CD4-positive, alpha-beta memory T cell (primary cell): ENCODE results near the gene AMFR. TPM values are rescaled to one million over a fixed set of nuclear protein-coding genes. Genes with fewer than 3 reads are reported as not detected.

ENCODE experiments used
- CTCF ChIA-PET: fragments of 350-600 bp; sonication (Branson Sonifier 250); formaldehyde crosslinking; loops from one replicate; lab custom pipeline; 2021; ENCODE audit warnings: inconsistent platforms; ENCODE audit not compliant: partially characterized antibody; lab: Charles Lee
- POLR2A ChIA-PET: fragments of 350-600 bp; sonication (Branson Sonifier 250); formaldehyde crosslinking; loops from one replicate; lab custom pipeline; 2021; ENCODE audit not compliant: partially characterized antibody; lab: Charles Lee
- DNase-seq, 5 donors: peaks; one replicate each; pipeline versions ENCODE4 v3.0.0 to v3.0.0-alpha.2; 2020 to 2022; ENCODE audit warnings: mixed read lengths in 1 of 5
- H3K27ac ChIP-seq: one replicate; pipeline ENCODE4 v1.7.0; 2013; ENCODE audit warnings: low read depth, low read length
- H3K27me3 ChIP-seq: 2 replicates; pipeline ENCODE4 v1.7.0; 2013; ENCODE audit warnings: mild to moderate bottlenecking, low read length, moderate library complexity; ENCODE audit not compliant: insufficient read depth
- H3K36me3 ChIP-seq: 2 replicates; pipeline ENCODE4 v1.7.0; 2013; ENCODE audit warnings: mild to moderate bottlenecking, low read length, moderate library complexity; ENCODE audit not compliant: insufficient read depth
- H3K4me1 ChIP-seq: 2 replicates; pipeline ENCODE4 v1.7.0; 2013; ENCODE audit warnings: mild to moderate bottlenecking, low read length, moderate library complexity; ENCODE audit not compliant: insufficient read depth
- H3K4me3 ChIP-seq, 2 donors: one replicate each; pipeline ENCODE4 v1.7.0; 2013; ENCODE audit warnings: low read length in 2 of 2, mild to moderate bottlenecking in 1 of 2
- H3K9me3 ChIP-seq, 2 donors: one replicate each; pipeline ENCODE4 v1.7.0; 2013; ENCODE audit warnings: low read length in 2 of 2, control low read depth in 1 of 2; ENCODE audit not compliant: control insufficient read depth in 1 of 2
- H3K27ac Mint-ChIP-seq, 7 donors: one replicate each; pipeline ENCODE4 v1.8.0; 2020 to 2021; ENCODE audit warnings: mixed read lengths in 7 of 7, mild to moderate bottlenecking in 6 of 7, inconsistent platforms in 3 of 7, moderate library complexity in 3 of 7
- H3K27me3 Mint-ChIP-seq, 2 donors: one replicate each; pipeline ENCODE4 v1.8.0; 2020 to 2021; ENCODE audit warnings: mixed read lengths in 2 of 2
- H3K36me3 Mint-ChIP-seq, 2 donors: one replicate each; pipeline ENCODE4 v1.8.0; 2020 to 2021; ENCODE audit warnings: mixed read lengths in 2 of 2, inconsistent platforms in 1 of 2, mild to moderate bottlenecking in 1 of 2
- H3K4me1 Mint-ChIP-seq, 4 donors: one replicate each; pipeline ENCODE4 v1.8.0; 2020 to 2021; ENCODE audit warnings: mixed read lengths in 4 of 4, mild to moderate bottlenecking in 1 of 4
- H3K4me3 Mint-ChIP-seq, 8 donors: one replicate each; pipeline ENCODE4 v1.8.0; 2020 to 2021; ENCODE audit warnings: mixed read lengths in 8 of 8, mild to moderate bottlenecking in 7 of 8, moderate library complexity in 6 of 8, inconsistent platforms in 3 of 8
- H3K9me3 Mint-ChIP-seq, 8 donors: one replicate each; pipeline ENCODE4 v1.8.0; 2020 to 2021; ENCODE audit warnings: mixed read lengths in 8 of 8, mild to moderate bottlenecking in 5 of 8, inconsistent platforms in 3 of 8, moderate library complexity in 1 of 8
- intact Hi-C: fragments of 100-400 bp; cut with micrococcal nuclease; formaldehyde crosslinking; loops from one replicate; pipeline ENCODE4 v1.15.1; 2023
- polyA plus RNA-seq, 2 donors: library from polyadenylated mRNA; unstranded; fragments of 300-500 nt; fragmentation: Illumina TruSeq; gene quantifications; one replicate each; pipeline ENCODE4 v1.2.3, GENCODE V29; 2021
- total RNA-seq, 2 experiments: library from RNA; stranded (reverse); gene quantifications; one replicate each; pipeline ENCODE4 v1.2.3, GENCODE V29; 2021

AMFR gene
- total and polyA plus RNA-seq, 4 experiments from 2014 or later = 45.7 to 67.6 (median 60.4) TPM

GRCh38 chr16:56364865-56365264, 60.5 kb downstream of the AMFR start:
- H3K36me3 ChIP-seq = peaks cover 58% of the 10 kb centered on the region
- no peaks in the 10 kb centered on the region for H3K9me3 ChIP-seq
- intact Hi-C loops = no loop called here
- Mint-ChIP-seq H3K27ac (no peak overlapping the region), H3K36me3 (peaks cover 21 to 76% of the 10 kb centered on the region in 2 donors), H3K27me3 (no peaks in the 10 kb centered on the region), H3K4me1 (peaks cover 0 to 3% (median under 1%) of the 10 kb centered on the region in 4 donors), H3K9me3 (no peaks in the 10 kb centered on the region), H3K4me3 (no peak overlapping the region)
- POLR2A ChIA-PET = no interaction called here
- DNase-seq = no peak
- no peaks in the 10 kb centered on the region for H3K27me3 ChIP-seq
- H3K4me3 ChIP-seq = no peak overlapping the region
- CTCF ChIA-PET = interaction anchor here (1.5 kb wide), 1 partner anchor 9 kb away, joined by 5 read pairs; no protein-coding TSS in a partner anchor
- no peaks in the 10 kb centered on the region for H3K4me1 ChIP-seq
- no peak overlapping the region for H3K27ac ChIP-seq

GRCh38 chr16:56363781-56364565, 61.4 kb downstream of the AMFR start:
- H3K4me3 ChIP-seq = no peak overlapping the region
- H3K27me3 ChIP-seq = no peaks in the 10 kb centered on the region
- H3K9me3 ChIP-seq = no peaks in the 10 kb centered on the region
- peaks cover 21 to 68% of the 10 kb centered on the region in 2 donors for H3K36me3 Mint-ChIP-seq
- H3K27ac ChIP-seq = no peak overlapping the region
- H3K27ac Mint-ChIP-seq = peak overlapping the region in 1 of 7 donors; percentile 35
- DNase-seq = no peak
- no peak overlapping the region for H3K4me3 Mint-ChIP-seq
- intact Hi-C loops = no loop called here
- H3K4me1 Mint-ChIP-seq = peaks cover 0 to 8% (median 3%) of the 10 kb centered on the region in 4 donors
- H3K36me3 ChIP-seq = peaks cover 50% of the 10 kb centered on the region
- H3K4me1 ChIP-seq = no peaks in the 10 kb centered on the region
- H3K9me3 Mint-ChIP-seq = no peaks in the 10 kb centered on the region
- no peaks in the 10 kb centered on the region for H3K27me3 Mint-ChIP-seq
- ChIA-PET CTCF (no interaction called here), POLR2A (no interaction called here)

- H3K36me3 Mint-ChIP-seq = peaks cover 15 to 61% of the 10 kb centered on the region in 2 donors
- Histone ChIP-seq H3K36me3 (peaks cover 43% of the 10 kb centered on the region), H3K9me3 (no peaks in the 10 kb centered on the region), H3K27me3 (no peaks in the 10 kb centered on the region), H3K4me3 (no peak overlapping the region), H3K4me1 (no peaks in the 10 kb centered on the region), H3K27ac (no peak overlapping the region)
- intact Hi-C loops = no loop called here
- H3K9me3 Mint-ChIP-seq = no peaks in the 10 kb centered on the region
- peak overlapping the region in 2 of 7 donors; percentile 10 to 41 for H3K27ac Mint-ChIP-seq
- H3K4me3 Mint-ChIP-seq = no peak overlapping the region
- H3K4me1 Mint-ChIP-seq = peaks cover 0 to 13% (median 4%) of the 10 kb centered on the region in 4 donors
- DNase-seq = no peak
- no peaks in the 10 kb centered on the region for H3K27me3 Mint-ChIP-seq
- ChIA-PET POLR2A (no interaction called here), CTCF (no interaction called here)
Observed at GRCh38 chr16:56363181-56363716, 62.1 kb downstream of the AMFR start.

GRCh38 chr16:56362706-56363105, 62.6 kb downstream of the AMFR start:
- H3K4me3 ChIP-seq = no peak overlapping the region
- no peaks in the 10 kb centered on the region for H3K27me3 ChIP-seq
- no peak overlapping the region for H3K27ac ChIP-seq
- DNase-seq = no peak
- Mint-ChIP-seq H3K4me1 (peaks cover 0 to 18% (median 4%) of the 10 kb centered on the region in 4 donors), H3K27ac (no peak overlapping the region), H3K27me3 (no peaks in the 10 kb centered on the region), H3K36me3 (peaks cover 15 to 56% of the 10 kb centered on the region in 2 donors), H3K4me3 (no peak overlapping the region), H3K9me3 (no peaks in the 10 kb centered on the region)
- no peaks in the 10 kb centered on the region for H3K9me3 ChIP-seq
- CTCF ChIA-PET = no interaction called here
- intact Hi-C loops = no loop called here
- H3K4me1 ChIP-seq = no peaks in the 10 kb centered on the region
- POLR2A ChIA-PET = no interaction called here
- peaks cover 43% of the 10 kb centered on the region for H3K36me3 ChIP-seq

- Histone ChIP-seq H3K27me3 (no peaks in the 10 kb centered on the region), H3K4me3 (no peak overlapping the region), H3K4me1 (peaks cover 5% of the 10 kb centered on the region), H3K36me3 (peaks cover 37% of the 10 kb centered on the region), H3K9me3 (no peaks in the 10 kb centered on the region), H3K27ac (no peak overlapping the region)
- intact Hi-C loops = no loop called here
- ChIA-PET CTCF (no interaction called here), POLR2A (no interaction called here)
- Mint-ChIP-seq H3K4me3 (no peak overlapping the region), H3K27ac (peak overlapping the region in 2 of 7 donors; percentile 11 to 52), H3K27me3 (no peaks in the 10 kb centered on the region), H3K36me3 (peaks cover 15 to 51% of the 10 kb centered on the region in 2 donors), H3K4me1 (peaks cover 2 to 23% (median 5%) of the 10 kb centered on the region in 4 donors), H3K9me3 (no peaks in the 10 kb centered on the region)
- no peak for DNase-seq
Observed at GRCh38 chr16:56362057-56362655, 63.2 kb downstream of the AMFR start.

DNA sequence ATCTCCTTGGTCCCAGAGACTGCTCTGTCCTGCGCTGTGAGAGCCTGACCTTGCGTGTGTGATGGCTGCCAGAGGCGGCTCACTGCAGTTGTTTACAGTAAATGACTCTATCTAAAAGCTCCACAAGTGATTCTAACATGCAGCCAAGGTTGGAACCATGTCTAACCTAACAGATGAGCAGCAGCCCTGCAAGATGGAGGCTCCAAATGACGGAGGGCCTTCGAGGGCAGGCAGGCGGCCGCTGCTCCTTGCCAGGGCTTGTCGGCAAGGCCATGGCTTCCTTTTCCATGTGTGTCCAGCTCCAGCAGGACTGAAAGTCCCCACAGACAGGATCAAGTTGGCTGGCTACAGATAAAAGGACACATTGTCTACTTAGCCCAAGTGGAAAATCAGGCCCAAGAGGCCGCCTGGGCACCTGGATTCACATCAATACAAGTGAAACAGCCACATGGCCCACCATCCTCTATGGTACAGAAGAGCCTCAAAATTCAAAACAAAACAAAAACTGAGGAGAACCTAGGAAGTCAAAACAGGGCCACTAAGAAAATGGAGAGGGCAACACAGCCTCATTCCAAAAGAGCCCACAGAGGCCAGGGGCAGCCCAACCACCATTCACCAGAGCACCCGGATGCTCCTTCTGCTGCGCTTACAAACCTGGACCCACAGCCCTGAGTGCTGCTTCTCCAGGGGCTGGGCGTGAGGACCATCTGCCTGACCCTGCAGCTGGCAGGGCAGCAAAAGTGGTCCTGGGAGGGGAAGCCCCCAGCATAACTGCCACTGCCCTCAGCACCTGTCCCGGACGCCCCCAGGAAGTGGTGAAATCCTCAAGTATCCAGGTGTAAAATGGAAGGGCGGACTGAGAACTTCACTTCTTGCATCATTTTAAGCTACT, 65.0 kb downstream of the AMFR start:
- intact Hi-C loops = no loop called here
- Histone ChIP-seq H3K36me3 (peaks cover 29% of the 10 kb centered on the region), H3K27ac (no peak overlapping the region), H3K27me3 (no peaks in the 10 kb centered on the region), H3K9me3 (no peaks in the 10 kb centered on the region), H3K4me1 (peaks cover 18% of the 10 kb centered on the region), H3K4me3 (no peak overlapping the region)
- POLR2A ChIA-PET = no interaction called here
- DNase-seq = no peak
- Mint-ChIP-seq H3K27me3 (no peaks in the 10 kb centered on the region), H3K4me3 (no peak overlapping the region), H3K27ac (peak overlapping the region in 3 of 7 donors; percentile 19 to 65 (median 48)), H3K9me3 (no peaks in the 10 kb centered on the region), H3K36me3 (peaks cover 15 to 40% of the 10 kb centered on the region in 2 donors), H3K4me1 (peaks cover 6 to 37% (median 16%) of the 10 kb centered on the region in 4 donors)
- CTCF ChIA-PET = interaction anchor here (1.0 kb wide), 1 partner anchor 41 kb away, joined by 3 read pairs; no protein-coding TSS in a partner anchor
